Esophagus muscularis mucosa (tissue), 4 donors: ENCODE results near the gene PDZRN3. TPM values are rescaled to one million over a fixed set of nuclear protein-coding genes. Genes with fewer than 3 reads are reported as not detected.
A peak's percentile ranks its signal among the peaks of the same experiment; 100 is the strongest.

Experiments
- DNase-seq: peaks from one replicate; pipeline ENCODE4 v3.0.0-alpha.2; 2017; ENCODE audit errors: extremely low spot score
- H3K27ac ChIP-seq, 4 donors: fragments of 200-600 bp; sonication (generic); replicated peaks in 1 of 4; 1 replicate in 3 of 4; 2 replicates in 1 of 4; pipeline ENCODE4 v1.5.1; 2016 to 2019; ENCODE audit warnings: mild to moderate bottlenecking in 1 of 4
- H3K27me3 ChIP-seq, 4 donors: fragments of 200-600 bp; sonication (generic); one replicate each; pipeline versions ENCODE4 v1.5.1 to v1.6.0; 2016 to 2019
- H3K36me3 ChIP-seq, 4 donors: fragments of 200-600 bp; sonication (generic); one replicate each; pipeline ENCODE4 v1.5.1; 2016 to 2019
- H3K4me1 ChIP-seq, 4 donors: fragments of 200-600 bp; sonication (generic); one replicate each; pipeline ENCODE4 v1.5.1; 2016 to 2019
- H3K4me3 ChIP-seq, 4 donors: fragments of 200-600 bp; sonication (generic); 1 replicate in 2 of 4; 2 replicates in 2 of 4; pipeline ENCODE4 v1.5.1; 2016 to 2019; ENCODE audit warnings: mild to moderate bottlenecking in 4 of 4, moderate library complexity in 1 of 4
- H3K9me3 ChIP-seq, 4 donors: fragments of 200-600 bp; sonication (generic); 1 replicate in 3 of 4; 2 replicates in 1 of 4; pipeline ENCODE4 v1.5.1; 2016 to 2019
- CTCF ChIP-seq, 3 experiments: fragments of 200-600 bp in 2 of 3; fragments of 450-650 bp in 1 of 3; sonication (generic) in 2 of 3; IDR thresholded peaks; one replicate each; pipeline ENCODE4 v1.5.1; 2017 to 2019; ENCODE audit warnings: antibody characterized with exemption in 3 of 3, mild to moderate bottlenecking in 2 of 3, moderate library complexity in 1 of 3
- EP300 ChIP-seq: sonication (generic); formaldehyde crosslinking; IDR thresholded peaks from one replicate; pipeline ENCODE4 v1.6.1; 2017; ENCODE audit warnings: antibody characterized with exemption
- POLR2A ChIP-seq: fragments of 450-650 bp; IDR thresholded peaks from one replicate; pipeline ENCODE4 v1.6.1; 2017; ENCODE audit warnings: antibody characterized with exemption, moderate library complexity, mild to moderate bottlenecking, low read depth
- POLR2AphosphoS5 ChIP-seq, 2 donors: sonication (generic); formaldehyde crosslinking; IDR thresholded peaks; one replicate each; pipeline ENCODE4 v1.6.1; 2017; ENCODE audit warnings: antibody characterized with exemption in 2 of 2
- WGBS: methylation state at CpG from one replicate; pipeline ENCODE4 v1.1.5; 2018; 5-methylcytosine and 5-hydroxymethylcytosine counted together
- intact Hi-C: fragments of 100-400 bp; cut with DNase I; formaldehyde crosslinking; loops from one replicate; pipeline ENCODE4 v1.15.1; 2023
- total RNA-seq, 4 donors: library from RNA; depleted of rRNA; stranded (reverse); fragments of >200 nt; gene quantifications; one replicate each; pipeline versions ENCODE4 v1.1.0 to v1.2.1, GENCODE V29; 2016

PDZRN3 gene
- total RNA-seq, 4 donors from 2014 or later, result 149 to 314 (median 220) TPM

- DNase-seq, result no peak
- Histone ChIP-seq H3K36me3 (no peaks in the 10 kb centered on the region), H3K9me3 (no peaks in the 10 kb centered on the region), H3K27me3 (no peaks in the 10 kb centered on the region), H3K4me3 (no peak overlapping the region), H3K27ac (no peak overlapping the region), H3K4me1 (peaks cover 48 to 93% (median 83%) of the 10 kb centered on the region in 4 donors)
- intact Hi-C loops, result no loop called here
- WGBS, result 73% methylated on average over 6 of the region's 11 CpGs
- TF ChIP-seq POLR2AphosphoS5 (IDR thresholded peaks at IDR 0.05), result no peak
- no peak for TF ChIP-seq POLR2A
- TF ChIP-seq EP300, result no peak
- no peak for TF ChIP-seq CTCF (IDR thresholded peaks at IDR 0.05)
Observed at GRCh38 chr3:73435055-73435454, 189.7 kb downstream of the PDZRN3 start.

DNA sequence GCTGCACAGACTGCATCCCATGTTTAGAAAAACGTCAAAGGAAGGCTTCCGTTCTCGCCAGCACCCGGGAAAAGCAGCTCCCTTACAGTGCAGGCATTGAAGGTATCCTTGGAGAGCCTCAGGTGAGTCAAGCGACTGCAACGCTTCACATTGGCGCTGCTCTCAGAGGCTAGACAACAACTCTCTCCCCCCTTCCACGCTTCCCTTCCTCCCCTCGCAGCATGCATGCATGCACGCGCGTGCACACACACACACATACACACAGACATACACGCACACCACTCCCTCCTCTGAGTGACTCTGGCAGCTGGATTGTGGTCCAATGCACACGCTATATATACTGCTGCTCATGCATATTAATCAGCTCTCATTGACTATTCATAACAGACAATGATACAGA, 191.1 kb downstream of the PDZRN3 start:
- H3K9me3 ChIP-seq, result no peaks in the 10 kb centered on the region
- WGBS, result 43% methylated on average over 11 of the region's 14 CpGs
- intact Hi-C loops, result loop anchor here (5.0 kb wide), 2 partner anchors 74 to 331 kb away; no protein-coding TSS in a partner anchor
- peak overlapping the region; percentile 9 to 30 (median 14) for H3K4me3 ChIP-seq
- H3K27me3 ChIP-seq, result no peaks in the 10 kb centered on the region
- H3K27ac ChIP-seq, result no peak overlapping the region
- no peak for TF ChIP-seq POLR2A
- no peak for TF ChIP-seq EP300
- no peak for TF ChIP-seq POLR2AphosphoS5 (IDR thresholded peaks at IDR 0.05)
- no peak for TF ChIP-seq CTCF (IDR thresholded peaks at IDR 0.05)
- peaks cover 42 to 91% (median 79%) of the 10 kb centered on the region in 4 donors for H3K4me1 ChIP-seq
- DNase-seq, result no peak
- H3K36me3 ChIP-seq, result no peaks in the 10 kb centered on the region

DNA sequence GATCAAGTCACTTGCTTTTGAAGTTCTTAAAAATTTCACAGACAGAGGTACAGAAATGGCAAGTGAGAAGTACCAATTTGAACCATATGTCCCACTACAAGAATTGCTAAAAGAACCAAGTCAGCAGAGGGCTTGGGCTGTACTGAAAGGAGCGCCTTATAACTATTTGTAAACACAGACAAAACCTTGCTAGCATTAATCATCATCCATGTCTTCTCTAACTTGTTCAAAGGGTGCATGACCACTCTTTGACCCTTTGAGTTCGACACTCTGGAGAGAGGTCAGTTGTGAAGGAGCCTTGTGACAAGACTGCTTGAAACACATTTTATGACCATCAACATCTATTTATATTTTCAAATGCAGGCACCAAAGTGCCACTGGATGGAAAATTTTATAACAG, 191.7 kb downstream of the PDZRN3 start:
- 43% methylated on average over 2 of the region's 2 CpGs for WGBS
- Histone ChIP-seq H3K4me3 (peak overlapping the region; percentile 11 to 30 (median 16)), H3K27ac (peak overlapping the region in 1 of 4 donors; percentile 39), H3K9me3 (no peaks in the 10 kb centered on the region), H3K36me3 (no peaks in the 10 kb centered on the region), H3K4me1 (peaks cover 39 to 91% (median 78%) of the 10 kb centered on the region in 4 donors), H3K27me3 (no peaks in the 10 kb centered on the region)
- no peak for DNase-seq
- intact Hi-C loops, result loop anchor here (5.0 kb wide), 2 partner anchors 74 to 331 kb away; no protein-coding TSS in a partner anchor
- TF ChIP-seq CTCF (IDR thresholded peaks at IDR 0.05) (no peak), POLR2A (no peak), EP300 (no peak), POLR2AphosphoS5 (IDR thresholded peaks at IDR 0.05) (no peak)

GRCh38 chr3:73432706-73433032, 192.1 kb downstream of the PDZRN3 start:
- H3K27me3 ChIP-seq, result no peaks in the 10 kb centered on the region
- no peaks in the 10 kb centered on the region for H3K36me3 ChIP-seq
- H3K4me3 ChIP-seq, result peak overlapping the region; percentile 8 to 36 (median 13)
- H3K4me1 ChIP-seq, result peaks cover 41 to 91% (median 78%) of the 10 kb centered on the region in 4 donors
- WGBS, result 70% methylated on average over 1 of the region's 1 CpG
- TF ChIP-seq CTCF (IDR thresholded peaks at IDR 0.05) (no peak), POLR2AphosphoS5 (IDR thresholded peaks at IDR 0.05) (no peak), POLR2A (no peak), EP300 (no peak)
- DNase-seq, result no peak
- peak overlapping the region in 2 of 4 donors; percentile 7 to 39 for H3K27ac ChIP-seq
- intact Hi-C loops, result loop anchor here (5.0 kb wide), 2 partner anchors 75 to 330 kb away; no protein-coding TSS in a partner anchor
- no peaks in the 10 kb centered on the region for H3K9me3 ChIP-seq
